IMR-90 (cell line): ENCODE measurements around the gene PODXL2. TPM values are rescaled to one million over a fixed set of nuclear protein-coding genes. Genes with fewer than 3 reads are reported as not detected.

Source experiments
- ATAC-seq: fragments of 200-7000 bp; cut with Tn5 transposase; 2 replicates; pipeline ENCODE4 v1.9.1; 2020; ENCODE audit warnings: low read depth, mild to moderate bottlenecking, moderate library complexity
- BruUV-seq: library from RNA; stranded (reverse); fragments of 400-500 nt; replicated peaks from 2 replicates; lab custom pipeline; 2021; lab: Mats Ljungman, UMichigan
- CTCF ChIA-PET: fragments of 300-600 bp; formaldehyde crosslinking; extraction: SDS; loops from one replicate; lab custom pipeline; 2021; ENCODE audit warnings: antibody characterized with exemption; lab: Yijun Ruan, JAX
- POLR2A ChIA-PET: fragments of 300-600 bp; sonication (Branson Sonifier 250); formaldehyde crosslinking; loops from one replicate; lab custom pipeline; 2022; ENCODE audit warnings: antibody characterized with exemption; ENCODE audit not compliant: unreplicated experiment; lab: Charles Lee
- DNase-seq: peaks from one replicate; pipeline ENCODE4 v3.0.0; 2013
- H2AFZ ChIP-seq: replicated peaks from 2 replicates; pipeline ENCODE3; 2013; ENCODE audit warnings: low read length, mild to moderate bottlenecking; ENCODE audit not compliant: poor library complexity
- H2AK5ac ChIP-seq: 2 replicates; pipeline ENCODE4 v1.6.1; 2013; ENCODE audit warnings: low read depth, low read length, inconsistent platforms
- H2AK9ac ChIP-seq: replicated peaks from 2 replicates; pipeline ENCODE3; 2013; ENCODE audit warnings: mild to moderate bottlenecking, low read depth, low read length, moderate library complexity; ENCODE audit not compliant: poor library complexity
- H2BK120ac ChIP-seq: 2 replicates; pipeline ENCODE4 v1.6.1; 2013; ENCODE audit warnings: low read depth, low read length, inconsistent platforms
- H2BK15ac ChIP-seq: 3 replicates; pipeline ENCODE4 v1.6.1; 2013; ENCODE audit warnings: low read depth, low read length, inconsistent platforms
- H2BK20ac ChIP-seq: 2 replicates; pipeline ENCODE4 v1.6.1; 2013; ENCODE audit warnings: low read depth, mild to moderate bottlenecking, inconsistent platforms, low read length, moderate library complexity
- H2BK5ac ChIP-seq: 2 replicates; pipeline ENCODE4 v1.6.1; 2013; ENCODE audit warnings: mild to moderate bottlenecking, low read depth, low read length, inconsistent platforms; ENCODE audit not compliant: poor library complexity, severe bottlenecking
- H3K14ac ChIP-seq: replicated peaks from 2 replicates; pipeline ENCODE4 v1.6.1; 2013; ENCODE audit warnings: low read depth, low read length, inconsistent platforms
- H3K18ac ChIP-seq: 2 replicates; pipeline ENCODE4 v1.6.1; 2013; ENCODE audit warnings: low read depth, low read length, control low read depth
- H3K23ac ChIP-seq: 2 replicates; pipeline ENCODE4 v1.6.1; 2013; ENCODE audit warnings: low read depth, low read length, inconsistent platforms
- H3K27ac ChIP-seq: 2 replicates; pipeline ENCODE4 v1.5.1; 2013; ENCODE audit warnings: mild to moderate bottlenecking, control low read depth, low read length; ENCODE audit not compliant: insufficient read depth
- H3K27me3 ChIP-seq: 2 replicates; pipeline ENCODE4 v1.6.1; 2013; ENCODE audit warnings: low read length; ENCODE audit not compliant: control insufficient read depth, insufficient read depth
- H3K36me3 ChIP-seq: 2 replicates; pipeline ENCODE4 v1.6.1; 2013; ENCODE audit warnings: low read length, mixed read lengths; ENCODE audit not compliant: control insufficient read depth, insufficient read depth
- H3K4ac ChIP-seq: 2 replicates; pipeline ENCODE4 v1.6.1; 2013; ENCODE audit warnings: low read depth, low read length, inconsistent platforms
- H3K4me1 ChIP-seq: 2 replicates; pipeline ENCODE4 v1.6.1; 2013; ENCODE audit warnings: low read length, mixed read lengths; ENCODE audit not compliant: control insufficient read depth, insufficient read depth
- H3K4me2 ChIP-seq: 2 replicates; pipeline ENCODE4 v1.6.1; 2013; ENCODE audit warnings: low read depth, mild to moderate bottlenecking, control low read depth, low read length, moderate library complexity
- H3K4me3 ChIP-seq: 2 replicates; pipeline ENCODE4 v1.5.1; 2013; ENCODE audit warnings: low read depth, mild to moderate bottlenecking, control low read depth, low read length, moderate library complexity; ENCODE audit not compliant: insufficient read depth
- H3K56ac ChIP-seq: 2 replicates; pipeline ENCODE4 v1.6.1; 2013; ENCODE audit warnings: low read length, inconsistent platforms; ENCODE audit not compliant: insufficient read depth; ENCODE audit errors: extremely low read depth
- H3K79me1 ChIP-seq, 2 experiments: 2 replicates each; pipeline ENCODE4 v1.6.1; 2013; ENCODE audit warnings: low read length in 2 of 2, inconsistent platforms in 1 of 2, low read depth in 1 of 2
- H3K9ac ChIP-seq: 2 replicates; pipeline ENCODE4 v1.6.1; 2013; ENCODE audit warnings: low read depth, low read length, control low read depth
- H3K9me1 ChIP-seq: 2 replicates; pipeline ENCODE4 v1.6.1; 2013; ENCODE audit warnings: low read length, inconsistent platforms; ENCODE audit not compliant: insufficient read depth
- H3K9me3 ChIP-seq: 2 replicates; pipeline ENCODE4 v1.6.1; 2013; ENCODE audit warnings: low read length; ENCODE audit not compliant: control insufficient read depth, insufficient read depth
- H4K20me1 ChIP-seq: 2 replicates; pipeline ENCODE4 v1.6.1; 2013; ENCODE audit warnings: low read length, inconsistent platforms; ENCODE audit not compliant: insufficient read depth
- H4K5ac ChIP-seq: 2 replicates; pipeline ENCODE4 v1.6.1; 2013; ENCODE audit warnings: mild to moderate bottlenecking, low read depth, low read length, control low read depth
- H4K8ac ChIP-seq, 2 experiments: 2 replicates each; pipeline ENCODE4 v1.6.1; 2013; ENCODE audit warnings: low read depth in 2 of 2, low read length in 2 of 2, control low read depth in 1 of 2, inconsistent platforms in 1 of 2
- H4K91ac ChIP-seq: 2 replicates; pipeline ENCODE4 v1.6.1; 2013; ENCODE audit warnings: low read depth, low read length, inconsistent platforms; ENCODE audit not compliant: insufficient read depth
- CHD1 ChIP-seq: IDR thresholded peaks from 2 replicates; pipeline ENCODE4 v1.6.1; 2012; ENCODE audit warnings: low read depth, low read length, improper control_type of control experiment
- CTCF ChIP-seq: conservative IDR thresholded peaks from 2 replicates; pipeline ENCODE4 v1.5.1; 2012; ENCODE audit warnings: mild to moderate bottlenecking, low read depth, low read length, improper control_type of control experiment
- ELK1 ChIP-seq: fragments of 150-350 bp; IDR thresholded peaks from 2 replicates; pipeline ENCODE4 v1.6.1; 2016; ENCODE audit warnings: low read depth, mild to moderate bottlenecking, low read length, moderate library complexity, borderline replicate concordance
- MAZ ChIP-seq: IDR thresholded peaks from 2 replicates; pipeline ENCODE4 v1.6.1; 2012; ENCODE audit warnings: low read depth, mild to moderate bottlenecking, low read length, improper control_type of control experiment, moderate library complexity, borderline replicate concordance
- MXI1 ChIP-seq: IDR thresholded peaks from 2 replicates; pipeline ENCODE4 v1.6.1; 2012; ENCODE audit warnings: low read depth, mild to moderate bottlenecking, low read length, moderate library complexity, borderline replicate concordance
- NFE2L2 ChIP-seq: fragments of 150-350 bp; IDR thresholded peaks from 2 replicates; pipeline ENCODE4 v1.6.1; 2016; ENCODE audit warnings: low read depth, mild to moderate bottlenecking, low read length
- POLR2A ChIP-seq: IDR thresholded peaks from 2 replicates; pipeline ENCODE4 v1.6.1; 2012; ENCODE audit warnings: mild to moderate bottlenecking, low read depth, low read length
- RFX5 ChIP-seq: IDR thresholded peaks from 2 replicates; pipeline ENCODE4 v1.8.0; 2012; ENCODE audit warnings: low read depth, mild to moderate bottlenecking, low read length, moderate library complexity
- USF2 ChIP-seq: fragments of 150-350 bp; IDR thresholded peaks from 2 replicates; pipeline ENCODE4 v1.6.1; 2017; ENCODE audit warnings: mild to moderate bottlenecking, antibody characterized with exemption, low read length, low read depth
- WGBS, 2 experiments: methylation state at CpG; one replicate each; pipeline versions ENCODE4 v1.1.5 to v1.1.7; 2013; ENCODE audit warnings: missing lambda C conversion rate in 2 of 2; ENCODE audit not compliant: insufficient read length in 1 of 2; ENCODE audit errors: extremely low coverage in 2 of 2; 5-methylcytosine and 5-hydroxymethylcytosine counted together
- dilution Hi-C: fragments of 300-500 bp; cut with HindIII; formaldehyde crosslinking; loops from one replicate; pipeline ENCODE4 v1.14.3; 2018; ENCODE audit warnings: low sequenced_read_pairs; ENCODE audit not compliant: unreplicated experiment
- in situ Hi-C: fragments of 300-500 bp; cut with MboI; formaldehyde crosslinking; loops from 3 replicates; pipeline ENCODE4 v1.14.3; 2019; ENCODE audit warnings: low sequenced_read_pairs, inconsistent platforms, mixed read lengths
- intact Hi-C: fragments of 100-400 bp; cut with micrococcal nuclease; formaldehyde crosslinking; loops from 2 replicates; pipeline ENCODE4 v1.10.0; 2022
- polyA plus RNA-seq, 3 experiments: library from polyadenylated mRNA; depleted of rRNA; stranded (reverse); fragments of >200 nt; gene quantifications; 2 replicates each; pipeline ENCODE4 v1.2.3, GENCODE V29; 2012; ENCODE audit warnings: low replicate concordance in 1 of 3
- total RNA-seq: library from RNA; depleted of rRNA; stranded (reverse); fragments of >200 nt; gene quantifications from 2 replicates; pipeline ENCODE4 v1.2.3, GENCODE V29; 2012

The PODXL2 gene
- total and polyA plus RNA-seq, 2 of the 4 experiments (the other 2 are of a cell fraction) = 1.6 to 5.4 TPM

- intact Hi-C loops = no loop called here
- peaks cover 11% of the 10 kb centered on the region for H3K36me3 ChIP-seq
- CTCF ChIA-PET = no interaction called here
Observed at GRCh38 chr3:127712881-127713771, 84.1 kb downstream of the PODXL2 start.

More at GRCh38 chr3:127712881-127713771, 84.1 kb downstream of the PODXL2 start:
- H3K23ac ChIP-seq = no peak overlapping the region
- H2BK15ac ChIP-seq = no peak overlapping the region
- BruUV-seq = no TSS peak
- no peak overlapping the region for H3K18ac ChIP-seq
- no peak overlapping the region for H3K9ac ChIP-seq
- ATAC-seq (no peak), DNase-seq (no peak)
- H3K14ac ChIP-seq = no peak overlapping the region; the same call in 1 of the 2 replicates
- H3K4ac ChIP-seq = no peak overlapping the region
- no peak overlapping the region for H2BK120ac ChIP-seq
- H4K5ac ChIP-seq = no peak overlapping the region
- H3K9me3 ChIP-seq = no peaks in the 10 kb centered on the region
- no peak overlapping the region for H4K8ac ChIP-seq
- no peak overlapping the region for H2AK9ac ChIP-seq
- peaks cover 15% of the 10 kb centered on the region for H3K9me1 ChIP-seq
- H3K27ac ChIP-seq = no peak overlapping the region
- H3K4me3 ChIP-seq = no peak overlapping the region
- no peak overlapping the region for H2AFZ ChIP-seq
- POLR2A ChIA-PET = no interaction called here
- no peak overlapping the region for H2AK5ac ChIP-seq
- no peaks in the 10 kb centered on the region for H4K20me1 ChIP-seq
- no peaks in the 10 kb centered on the region for H3K27me3 ChIP-seq
- H2BK20ac ChIP-seq = no peak overlapping the region
- H4K91ac ChIP-seq = no peak overlapping the region
- WGBS, 2 experiments = 58% methylated on average over 2 of the region's 9 CpGs; no CpG with 5 or more reads in 1 of the 2 experiments
- no peak overlapping the region for H3K4me2 ChIP-seq
- in situ Hi-C loops = no loop called here
- H2BK5ac ChIP-seq = no peak overlapping the region
- dilution Hi-C loops = no loop called here
- peaks cover 10 to 52% of the 10 kb centered on the region in 2 experiments; a peak in 3 of 4 replicates for H3K79me1 ChIP-seq
- H3K4me1 ChIP-seq = peaks cover 5% of the 10 kb centered on the region; the same call in 1 of the 2 replicates
- no peak overlapping the region for H3K56ac ChIP-seq
- TF ChIP-seq ELK1 (no peak), MXI1 (no peak), CTCF (no peak), NFE2L2 (no peak), USF2 (no peak), MAZ (no peak), CHD1 (no peak), POLR2A (no peak), RFX5 (no peak)
